SK-N-SH (cell line): ENCODE results near the gene STOML1.
"Not testable (repeated sequence)": the region's sequence is repeated elsewhere in the genome, so short reads cannot be mapped to it uniquely, and the experiment has no call there.

Source experiments
- CHD2 ChIP-seq: fragments of 150-350 bp; IDR thresholded peaks from 2 replicates; pipeline ENCODE4 v1.6.1; 2018; ENCODE audit warnings: low read length; ENCODE audit not compliant: partially characterized antibody
- GABPA ChIP-seq: IDR thresholded peaks from 2 replicates; pipeline ENCODE4 v1.4.0; 2012; ENCODE audit warnings: low read depth, mild to moderate bottlenecking
- MXI1 ChIP-seq: IDR thresholded peaks from 2 replicates; pipeline ENCODE4 v1.6.1; 2012; ENCODE audit warnings: mild to moderate bottlenecking, low read depth, low read length, improper control_type of control experiment
- POLR2AphosphoS5 ChIP-seq: IDR thresholded peaks from 2 replicates; pipeline ENCODE4 v1.6.1; 2012; ENCODE audit warnings: low read depth, low read length
- SIN3A ChIP-seq: IDR thresholded peaks from 2 replicates; pipeline ENCODE4 v1.6.1; 2012; ENCODE audit warnings: low read depth, mild to moderate bottlenecking, low read length, moderate library complexity, borderline replicate concordance
- TF ChIP-seq, protein P1 (sequence below): fragments of 200-600 bp; sonication (generic); IDR thresholded peaks from 2 replicates; pipeline ENCODE4 v1.6.1; 2017; ENCODE audit warnings: antibody characterized with exemption, mild to moderate bottlenecking, moderate library complexity
- TF ChIP-seq, protein P2 (sequence below): IDR thresholded peaks from 2 replicates; pipeline ENCODE4 v1.4.0; 2012; ENCODE audit warnings: low read depth
- TF ChIP-seq, protein P3 (sequence below): IDR thresholded peaks from 2 replicates; pipeline ENCODE4; 2012
- TF ChIP-seq, protein P4 (sequence below): IDR thresholded peaks from 2 replicates; pipeline ENCODE4 v1.6.1; 2012; ENCODE audit warnings: mild to moderate bottlenecking, low read depth, low read length, moderate library complexity
- TF ChIP-seq, protein P5 (sequence below): fragments of 150-350 bp; IDR thresholded peaks from 2 replicates; pipeline ENCODE4 v1.6.1; 2017; ENCODE audit warnings: antibody characterized with exemption, low read length, low read depth, borderline replicate concordance

DNA sequence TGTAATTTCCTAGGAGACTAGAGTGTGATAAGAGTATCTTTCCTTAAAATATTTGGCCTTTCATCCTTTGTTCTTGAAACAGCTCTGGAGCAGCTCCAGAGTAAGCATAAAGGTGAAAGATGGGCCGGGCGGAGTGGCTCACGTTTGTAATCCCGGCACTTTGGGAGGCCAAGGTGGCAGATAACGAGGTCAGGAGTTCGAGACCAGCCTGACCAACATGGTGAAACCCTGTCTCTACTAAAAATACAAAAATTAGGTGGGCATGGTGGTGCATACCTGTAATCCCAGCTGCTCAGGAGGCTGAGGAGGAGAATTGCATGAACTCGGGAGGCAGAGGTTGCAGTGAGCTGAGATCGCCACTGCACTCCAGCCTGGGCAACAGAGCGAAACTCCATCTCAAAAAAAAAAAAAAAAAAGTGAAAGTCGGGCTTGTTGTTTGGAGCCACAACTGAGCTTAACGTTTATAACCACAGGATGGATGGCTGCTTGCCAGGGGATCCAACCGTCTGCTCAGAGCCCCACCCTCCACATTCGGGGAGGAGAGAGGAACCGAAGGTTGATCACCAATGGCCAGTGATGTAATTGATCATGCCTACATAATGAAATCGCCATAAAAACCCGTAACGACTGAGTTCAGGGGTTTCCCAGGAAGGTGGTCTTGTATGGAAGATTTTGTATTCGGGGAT is 16.5 kb downstream of the STOML1 start:
- TF ChIP-seq, protein P1, sequence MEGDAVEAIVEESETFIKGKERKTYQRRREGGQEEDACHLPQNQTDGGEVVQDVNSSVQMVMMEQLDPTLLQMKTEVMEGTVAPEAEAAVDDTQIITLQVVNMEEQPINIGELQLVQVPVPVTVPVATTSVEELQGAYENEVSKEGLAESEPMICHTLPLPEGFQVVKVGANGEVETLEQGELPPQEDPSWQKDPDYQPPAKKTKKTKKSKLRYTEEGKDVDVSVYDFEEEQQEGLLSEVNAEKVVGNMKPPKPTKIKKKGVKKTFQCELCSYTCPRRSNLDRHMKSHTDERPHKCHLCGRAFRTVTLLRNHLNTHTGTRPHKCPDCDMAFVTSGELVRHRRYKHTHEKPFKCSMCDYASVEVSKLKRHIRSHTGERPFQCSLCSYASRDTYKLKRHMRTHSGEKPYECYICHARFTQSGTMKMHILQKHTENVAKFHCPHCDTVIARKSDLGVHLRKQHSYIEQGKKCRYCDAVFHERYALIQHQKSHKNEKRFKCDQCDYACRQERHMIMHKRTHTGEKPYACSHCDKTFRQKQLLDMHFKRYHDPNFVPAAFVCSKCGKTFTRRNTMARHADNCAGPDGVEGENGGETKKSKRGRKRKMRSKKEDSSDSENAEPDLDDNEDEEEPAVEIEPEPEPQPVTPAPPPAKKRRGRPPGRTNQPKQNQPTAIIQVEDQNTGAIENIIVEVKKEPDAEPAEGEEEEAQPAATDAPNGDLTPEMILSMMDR, result not testable (repeated sequence)
- not testable (repeated sequence) for TF ChIP-seq CHD2, POLR2AphosphoS5, SIN3A, GABPA, MXI1
- TF ChIP-seq, protein P2, sequence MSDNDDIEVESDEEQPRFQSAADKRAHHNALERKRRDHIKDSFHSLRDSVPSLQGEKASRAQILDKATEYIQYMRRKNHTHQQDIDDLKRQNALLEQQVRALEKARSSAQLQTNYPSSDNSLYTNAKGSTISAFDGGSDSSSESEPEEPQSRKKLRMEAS, result not testable (repeated sequence)
- TF ChIP-seq, protein P3, sequence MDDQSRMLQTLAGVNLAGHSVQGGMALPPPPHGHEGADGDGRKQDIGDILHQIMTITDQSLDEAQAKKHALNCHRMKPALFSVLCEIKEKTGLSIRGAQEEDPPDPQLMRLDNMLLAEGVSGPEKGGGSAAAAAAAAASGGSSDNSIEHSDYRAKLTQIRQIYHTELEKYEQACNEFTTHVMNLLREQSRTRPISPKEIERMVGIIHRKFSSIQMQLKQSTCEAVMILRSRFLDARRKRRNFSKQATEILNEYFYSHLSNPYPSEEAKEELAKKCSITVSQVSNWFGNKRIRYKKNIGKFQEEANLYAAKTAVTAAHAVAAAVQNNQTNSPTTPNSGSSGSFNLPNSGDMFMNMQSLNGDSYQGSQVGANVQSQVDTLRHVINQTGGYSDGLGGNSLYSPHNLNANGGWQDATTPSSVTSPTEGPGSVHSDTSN, result not testable (repeated sequence)
- TF ChIP-seq, protein P4, sequence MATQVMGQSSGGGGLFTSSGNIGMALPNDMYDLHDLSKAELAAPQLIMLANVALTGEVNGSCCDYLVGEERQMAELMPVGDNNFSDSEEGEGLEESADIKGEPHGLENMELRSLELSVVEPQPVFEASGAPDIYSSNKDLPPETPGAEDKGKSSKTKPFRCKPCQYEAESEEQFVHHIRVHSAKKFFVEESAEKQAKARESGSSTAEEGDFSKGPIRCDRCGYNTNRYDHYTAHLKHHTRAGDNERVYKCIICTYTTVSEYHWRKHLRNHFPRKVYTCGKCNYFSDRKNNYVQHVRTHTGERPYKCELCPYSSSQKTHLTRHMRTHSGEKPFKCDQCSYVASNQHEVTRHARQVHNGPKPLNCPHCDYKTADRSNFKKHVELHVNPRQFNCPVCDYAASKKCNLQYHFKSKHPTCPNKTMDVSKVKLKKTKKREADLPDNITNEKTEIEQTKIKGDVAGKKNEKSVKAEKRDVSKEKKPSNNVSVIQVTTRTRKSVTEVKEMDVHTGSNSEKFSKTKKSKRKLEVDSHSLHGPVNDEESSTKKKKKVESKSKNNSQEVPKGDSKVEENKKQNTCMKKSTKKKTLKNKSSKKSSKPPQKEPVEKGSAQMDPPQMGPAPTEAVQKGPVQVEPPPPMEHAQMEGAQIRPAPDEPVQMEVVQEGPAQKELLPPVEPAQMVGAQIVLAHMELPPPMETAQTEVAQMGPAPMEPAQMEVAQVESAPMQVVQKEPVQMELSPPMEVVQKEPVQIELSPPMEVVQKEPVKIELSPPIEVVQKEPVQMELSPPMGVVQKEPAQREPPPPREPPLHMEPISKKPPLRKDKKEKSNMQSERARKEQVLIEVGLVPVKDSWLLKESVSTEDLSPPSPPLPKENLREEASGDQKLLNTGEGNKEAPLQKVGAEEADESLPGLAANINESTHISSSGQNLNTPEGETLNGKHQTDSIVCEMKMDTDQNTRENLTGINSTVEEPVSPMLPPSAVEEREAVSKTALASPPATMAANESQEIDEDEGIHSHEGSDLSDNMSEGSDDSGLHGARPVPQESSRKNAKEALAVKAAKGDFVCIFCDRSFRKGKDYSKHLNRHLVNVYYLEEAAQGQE, result not testable (repeated sequence)
- TF ChIP-seq, protein P5, sequence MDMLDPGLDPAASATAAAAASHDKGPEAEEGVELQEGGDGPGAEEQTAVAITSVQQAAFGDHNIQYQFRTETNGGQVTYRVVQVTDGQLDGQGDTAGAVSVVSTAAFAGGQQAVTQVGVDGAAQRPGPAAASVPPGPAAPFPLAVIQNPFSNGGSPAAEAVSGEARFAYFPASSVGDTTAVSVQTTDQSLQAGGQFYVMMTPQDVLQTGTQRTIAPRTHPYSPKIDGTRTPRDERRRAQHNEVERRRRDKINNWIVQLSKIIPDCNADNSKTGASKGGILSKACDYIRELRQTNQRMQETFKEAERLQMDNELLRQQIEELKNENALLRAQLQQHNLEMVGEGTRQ, result not testable (repeated sequence)
